HG02981 (cell line): Measurements from ENCODE around the gene TBC1D32.
"Not testable (repeated sequence)": the region's sequence is repeated elsewhere in the genome, so short reads cannot be mapped to it uniquely, and the experiment has no call there.

ENCODE experiments used
- ATAC-seq: cut with Tn5 transposase; IDR thresholded peaks from one replicate; pipeline ENCODE4 v1.9.1; 2021; ENCODE audit warnings: mild to moderate bottlenecking, moderate library complexity; ENCODE audit not compliant: unreplicated experiment

Gene TBC1D32

DNA sequence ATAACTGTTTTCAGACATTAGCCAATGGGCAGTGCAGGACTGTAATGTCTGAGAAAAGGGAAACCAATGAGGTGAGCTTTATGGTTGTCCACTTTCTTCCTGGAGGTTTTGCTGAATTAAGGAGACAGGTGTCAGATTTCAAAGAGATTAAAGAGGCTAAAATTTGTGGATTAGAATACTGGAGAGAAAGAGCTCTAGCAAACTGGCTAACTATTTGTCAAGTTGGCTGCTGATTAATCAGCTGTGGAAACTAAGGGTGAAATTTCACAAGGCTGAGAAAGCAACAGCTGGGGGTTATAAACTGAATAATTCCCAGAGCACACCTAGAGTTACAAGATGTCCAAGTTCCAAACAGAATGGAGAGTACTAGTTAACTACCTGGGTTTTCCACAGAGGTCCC lies 198.9 kb downstream of the TBC1D32 start:
- no peak for ATAC-seq

DNA sequence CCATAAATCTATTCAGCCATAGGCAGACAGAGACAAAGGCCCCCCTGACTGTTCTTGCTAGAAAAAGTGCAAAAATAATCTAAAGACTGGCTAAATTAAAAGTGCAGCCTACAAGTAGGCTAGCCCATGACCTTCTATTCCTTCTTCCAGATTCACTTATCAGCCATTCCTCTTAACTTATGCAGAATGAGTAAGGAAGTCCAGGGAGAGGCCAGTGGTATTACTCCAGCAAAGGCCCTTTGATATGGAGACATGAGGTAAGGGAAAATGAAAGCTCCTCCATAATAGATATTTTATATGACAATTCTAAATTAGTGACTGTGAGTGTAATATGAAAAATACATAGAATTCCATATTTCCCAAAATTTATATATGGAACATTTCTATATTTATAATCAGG lies 199.4 kb downstream of the TBC1D32 start:
- ATAC-seq: no peak

- no peak for ATAC-seq
Measured at GRCh38 chr6:121124600-121124999, 209.7 kb downstream of the TBC1D32 start.

GRCh38 chr6:121112356-121112755 lies 221.9 kb downstream of the TBC1D32 start:
- ATAC-seq: no peak

DNA sequence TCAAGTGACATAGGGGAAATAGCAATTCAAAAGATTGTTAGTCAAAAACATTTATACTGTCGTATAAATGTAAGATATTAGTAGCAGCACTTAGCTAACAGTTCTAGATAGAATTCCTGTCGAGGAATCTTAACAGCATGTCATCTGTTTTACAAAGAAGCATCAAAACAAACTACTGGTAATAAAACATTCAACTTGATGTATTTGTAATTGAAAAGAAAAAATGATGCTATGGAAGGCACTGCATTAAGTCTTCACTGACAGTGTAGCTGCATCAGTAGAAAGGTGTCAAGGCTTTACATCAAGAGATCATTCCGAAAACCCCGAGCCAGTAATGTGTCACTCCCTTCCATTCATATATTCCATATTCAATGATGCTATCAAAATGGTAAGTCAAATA lies 223.5 kb downstream of the TBC1D32 start:
- ATAC-seq: no peak

- no peak for ATAC-seq
Measured at GRCh38 chr6:121106962-121107361, 227.3 kb downstream of the TBC1D32 start.

GRCh38 chr6:121105461-121105860 lies 228.8 kb downstream of the TBC1D32 start:
- no peak for ATAC-seq

DNA sequence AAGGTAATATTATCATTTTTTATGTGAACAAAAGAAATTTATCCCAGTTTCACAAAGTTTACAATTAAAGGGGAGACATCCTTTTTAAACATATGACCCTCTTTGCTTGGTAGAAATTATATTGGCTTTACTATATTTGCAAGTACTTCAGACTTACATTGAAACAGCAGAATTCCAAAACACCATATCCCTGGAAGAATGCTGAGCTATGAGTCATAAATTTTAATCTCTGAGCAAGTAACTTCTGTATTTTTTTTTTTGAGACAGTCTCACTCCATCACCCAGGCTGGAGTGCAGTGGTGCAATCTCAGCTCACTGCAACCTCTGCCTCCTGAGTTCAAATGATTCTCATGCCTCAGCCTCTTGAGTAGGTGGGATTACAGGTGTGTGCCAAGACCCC lies 240.4 kb downstream of the TBC1D32 start:
- no peak for ATAC-seq

DNA sequence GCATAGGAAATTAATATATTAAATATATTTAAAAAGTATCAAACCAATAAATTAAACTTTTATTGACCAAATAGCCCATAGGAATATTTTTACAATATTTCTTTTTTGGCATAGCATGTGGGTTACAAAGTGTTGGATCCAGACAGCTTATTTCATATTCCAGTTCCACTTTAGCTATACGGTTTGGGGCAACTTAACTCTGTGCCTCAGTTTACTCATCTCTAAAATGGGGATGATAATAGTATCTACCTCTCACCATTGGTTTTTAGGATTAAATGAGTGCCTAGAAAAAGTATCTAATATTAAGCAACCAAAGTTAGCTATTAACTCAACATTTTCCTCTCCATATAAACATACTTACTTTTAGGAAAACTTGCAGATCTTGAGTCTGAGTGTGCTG lies 243.8 kb downstream of the TBC1D32 start:
- ATAC-seq: no peak

DNA sequence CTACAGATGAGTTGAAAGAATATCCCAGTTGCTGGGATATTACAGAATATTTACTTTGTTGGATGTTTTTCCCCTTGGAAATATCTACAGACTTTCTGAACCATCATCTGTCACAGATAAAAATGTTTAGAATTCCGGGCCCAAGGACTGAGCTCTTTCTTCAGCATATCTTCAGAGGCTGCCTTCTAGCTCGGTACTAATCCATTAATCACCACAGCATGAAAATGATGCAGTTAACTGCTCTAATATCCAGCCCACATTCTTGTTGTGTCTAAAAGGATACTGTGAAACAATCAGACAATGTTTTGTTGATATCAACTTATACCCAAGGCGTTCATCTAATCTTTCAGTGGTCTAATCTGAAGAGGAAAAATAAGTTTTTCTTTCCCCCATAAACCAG lies 247.4 kb downstream of the TBC1D32 start:
- no peak for ATAC-seq

DNA sequence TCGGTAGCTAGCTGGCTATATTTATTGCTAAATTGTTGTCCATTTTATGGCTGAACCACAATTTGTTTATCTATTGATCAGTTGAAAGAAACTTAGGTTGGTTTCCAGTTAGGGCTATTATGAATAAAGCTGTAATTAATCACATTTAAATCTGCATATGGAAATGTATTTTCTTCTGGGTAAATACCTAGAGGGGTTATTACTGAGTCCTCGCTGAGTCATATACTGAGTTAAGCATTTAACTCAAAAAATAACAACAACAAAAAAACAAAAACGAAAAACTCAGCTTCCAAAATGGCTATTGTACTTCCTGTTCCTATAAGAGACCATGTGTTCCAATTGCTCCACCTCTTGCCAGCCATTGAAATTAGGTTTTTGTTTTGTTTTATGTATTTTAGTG lies 258.2 kb downstream of the TBC1D32 start:
- ATAC-seq: no peak

DNA sequence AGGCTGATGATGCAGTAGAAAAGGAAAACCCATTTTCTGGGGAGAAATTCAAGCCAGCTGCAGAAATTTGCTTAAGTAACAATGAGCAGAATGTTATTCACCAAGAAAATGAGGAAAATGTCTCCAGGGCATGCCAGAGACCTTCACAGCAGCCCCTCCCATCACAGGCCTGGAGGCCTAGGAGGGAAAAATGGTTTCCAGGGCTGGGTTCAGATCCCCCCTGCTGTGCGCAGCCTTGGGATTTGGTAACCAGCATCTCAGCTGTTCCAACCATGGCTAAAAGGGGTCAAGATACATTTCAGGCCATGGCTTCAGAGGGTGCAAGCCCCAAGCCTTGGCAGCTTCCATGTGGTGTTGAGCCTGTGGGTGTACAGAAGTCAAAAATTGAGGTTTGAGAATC lies 265.5 kb downstream of the TBC1D32 start:
- ATAC-seq: not testable (repeated sequence)

- ATAC-seq: no peak
Measured at GRCh38 chr6:121067381-121067780, 266.9 kb downstream of the TBC1D32 start.

GRCh38 chr6:121064345-121064744 lies 269.9 kb downstream of the TBC1D32 start:
- ATAC-seq: no peak

DNA sequence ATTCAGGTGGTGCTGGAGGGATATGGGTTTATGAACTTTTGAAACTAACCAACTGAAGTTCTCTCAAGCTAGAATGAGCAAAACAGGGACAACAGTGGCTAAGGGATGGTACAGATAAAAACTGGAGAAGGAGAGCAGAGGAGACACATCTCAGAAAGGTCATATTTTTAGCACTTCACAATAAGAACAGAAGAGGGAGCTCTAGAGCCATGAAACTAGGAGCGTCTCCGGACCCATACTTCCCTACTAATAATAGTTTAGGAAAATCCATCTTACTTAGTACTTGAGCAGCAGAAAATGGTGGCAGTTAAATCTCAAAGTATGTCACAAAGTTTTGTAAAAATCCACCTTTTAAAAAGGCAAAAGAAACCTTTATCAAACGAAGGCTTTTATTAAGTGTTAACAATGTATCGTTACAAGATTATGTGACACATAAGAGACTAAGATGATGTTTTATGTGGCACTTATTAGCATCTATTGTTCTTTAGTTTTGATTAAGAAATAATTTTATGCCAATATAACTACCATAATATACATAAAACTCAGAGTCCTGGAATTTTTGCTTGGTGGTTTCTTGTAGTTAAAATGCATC lies 278.6 kb downstream of the TBC1D32 start:
- peak; percentile 78 for ATAC-seq

GRCh38 chr6:121048593-121048992 lies 285.7 kb downstream of the TBC1D32 start:
- not testable (repeated sequence) for ATAC-seq

- ATAC-seq: not testable (repeated sequence)
Measured at GRCh38 chr6:121044905-121045304, 289.4 kb downstream of the TBC1D32 start.

- not testable (repeated sequence) for ATAC-seq
Measured at GRCh38 chr6:121043706-121044105, 290.6 kb downstream of the TBC1D32 start.

GRCh38 chr6:121043211-121043610 lies 291.1 kb downstream of the TBC1D32 start:
- ATAC-seq: not testable (repeated sequence)

DNA sequence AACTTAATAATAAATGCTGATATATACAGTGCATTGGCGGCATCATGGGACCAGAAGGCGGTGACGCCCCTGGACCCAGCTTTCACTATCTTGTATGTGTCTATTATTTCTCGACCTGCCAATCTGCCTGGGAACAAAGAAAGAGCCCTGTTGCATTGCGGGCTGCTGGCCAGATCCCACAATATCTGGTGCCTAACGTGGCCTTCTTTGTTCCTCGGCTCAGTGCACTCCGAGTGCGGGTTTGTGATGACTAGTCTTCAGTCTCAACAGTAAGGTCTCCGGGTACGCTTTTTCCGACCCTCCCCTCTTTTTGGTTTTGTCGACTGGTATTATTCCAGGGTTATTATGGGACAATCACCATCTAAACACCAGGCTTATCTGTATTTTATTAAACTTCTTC lies 291.5 kb downstream of the TBC1D32 start:
- ATAC-seq: no peak

GRCh38 chr6:121040831-121041230 lies 293.4 kb downstream of the TBC1D32 start:
- no peak for ATAC-seq

GRCh38 chr6:121033091-121033490 lies 301.2 kb downstream of the TBC1D32 start:
- no peak for ATAC-seq

DNA sequence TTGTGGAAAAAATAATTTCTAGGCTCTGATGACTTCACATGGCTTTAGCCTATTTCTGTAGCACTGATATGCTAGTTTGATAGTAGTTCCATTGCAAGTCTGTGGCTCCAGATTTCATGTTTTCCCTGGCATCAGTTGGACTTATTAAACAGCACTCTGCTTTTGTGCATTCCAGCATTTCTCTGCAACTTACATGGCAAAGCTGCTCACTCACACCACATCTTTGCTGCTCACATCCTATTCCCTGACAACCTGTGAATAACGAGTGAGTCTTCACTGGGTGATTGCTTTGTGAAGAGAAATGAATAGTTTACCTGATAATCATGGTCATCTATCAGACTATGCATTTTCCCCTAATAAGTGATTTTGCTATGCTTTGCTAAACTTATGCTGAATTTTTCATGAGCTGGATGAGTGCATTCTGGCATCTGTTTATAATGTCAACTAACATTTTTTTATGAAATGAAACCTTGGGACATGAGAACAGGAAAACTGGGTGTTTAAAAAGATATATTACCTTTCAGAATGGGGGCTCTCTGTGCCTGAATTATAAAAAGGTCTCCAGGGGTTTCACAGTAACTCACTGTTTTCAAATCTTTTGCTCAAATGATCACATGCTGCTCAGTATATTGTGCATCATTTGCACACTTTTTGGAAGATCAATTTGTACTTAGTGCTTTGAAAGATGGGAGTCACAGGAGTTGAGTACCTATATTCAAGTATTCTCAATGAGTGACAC lies 301.8 kb downstream of the TBC1D32 start:
- no peak for ATAC-seq
